ENCODE measurements around the gene NARF. TPM values are rescaled to one million over a fixed set of nuclear protein-coding genes. Genes with fewer than 3 reads are reported as not detected.

The NARF gene
- total RNA-seq, 1 experiment from 2014 or later = 96.7 TPM

GRCh38 chr17:82450357-82451106 is 8.0 kb upstream of the NARF start, which contains the start of gene CYBC1 (continued):
- TF ChIP-seq FOXP4 (CRISPR knock-in tag; IDR thresholded peaks at IDR 0.05) (peak; percentile 82), TEAD4 (CRISPR knock-in tag; IDR thresholded peaks at IDR 0.05) (peak; percentile 59; the same call in 1 of the 2 replicates), E2F4 (CRISPR knock-in tag; IDR thresholded peaks at IDR 0.05; ENCODE audit: borderline replicate concordance, low read depth) (peak; percentile 70; the same call in 1 of the 2 replicates), NFYB (CRISPR knock-in tag; conservative IDR thresholded peaks at IDR 0.05; ENCODE audit: low read depth) (no peak), MYBL2 (CRISPR knock-in tag; IDR thresholded peaks at IDR 0.05) (peak; percentile 40; the same call in 1 of the 2 replicates), OVOL2 (CRISPR knock-in tag; IDR thresholded peaks at IDR 0.05; ENCODE audit: borderline replicate concordance) (no peak), ZNF121 (CRISPR knock-in tag; IDR thresholded peaks at IDR 0.05) (no peak), CREM (CRISPR knock-in tag; IDR thresholded peaks at IDR 0.05) (peak; percentile 80), CTCF (IDR thresholded peaks at IDR 0.05) (no peak), ATF3 (CRISPR knock-in tag; conservative IDR thresholded peaks at IDR 0.05) (no peak), JUN (CRISPR knock-in tag; IDR thresholded peaks at IDR 0.05) (peak; percentile 81), ERG (CRISPR knock-in tag; IDR thresholded peaks at IDR 0.05) (no peak), HMGXB4 (CRISPR knock-in tag; IDR thresholded peaks at IDR 0.05) (no peak; the same call in none of the 2 replicates), CREB1 (CRISPR knock-in tag; IDR thresholded peaks at IDR 0.05) (no peak; the same call in 1 of the 2 replicates), ZNF396 (CRISPR knock-in tag; IDR thresholded peaks at IDR 0.05; ENCODE audit: borderline replicate concordance) (no peak), ZNF532 (CRISPR knock-in tag; IDR thresholded peaks at IDR 0.05; ENCODE audit: borderline replicate concordance) (no peak), ATF1 (CRISPR knock-in tag; IDR thresholded peaks at IDR 0.05) (no peak), ZNF416 (CRISPR knock-in tag; IDR thresholded peaks at IDR 0.05) (no peak), ZSCAN18 (CRISPR knock-in tag; IDR thresholded peaks at IDR 0.05) (no peak), FOXJ3 (CRISPR knock-in tag; IDR thresholded peaks at IDR 0.05; ENCODE audit: borderline replicate concordance) (no peak), ETV6 (CRISPR knock-in tag; IDR thresholded peaks at IDR 0.05) (peak; percentile 100)

Measured in WTC11 (cell line).